SK-N-SH (cell line): ENCODE results near the gene SRSF3. TPM values are rescaled to one million over a fixed set of nuclear protein-coding genes. Genes with fewer than 3 reads are reported as not detected.

ENCODE experiments used
- CTCF ChIA-PET: fragments of 300-600, 350-600 bp; formaldehyde crosslinking; extraction: SDS; loops from one replicate; lab custom pipeline; 2021; lab: Yijun Ruan, JAX
- POLR2A ChIA-PET: fragments of 350-600 bp; sonication (Branson Sonifier 250); formaldehyde crosslinking; extraction: SDS; loops from one replicate; lab custom pipeline; 2020; ENCODE audit warnings: antibody characterized with exemption, inconsistent platforms; lab: Yijun Ruan, JAX
- DNase-seq: peaks from one replicate; pipeline ENCODE4 v3.0.0; 2012
- H2AFZ ChIP-seq: fragments of 200-600 bp; sonication (generic); 2 replicates; pipeline ENCODE4 v1.8.1; 2016; ENCODE audit warnings: antibody characterized with exemption, mild to moderate bottlenecking, low read depth
- H3F3A ChIP-seq: fragments of 200-600 bp; sonication (generic); replicated peaks from 2 replicates; pipeline ENCODE3; 2016; ENCODE audit warnings: antibody characterized with exemption, mild to moderate bottlenecking; ENCODE audit not compliant: insufficient read depth
- H3K27ac ChIP-seq, 2 experiments: fragments of 200-500 bp in 1 of 2; fragments of 200-600 bp in 1 of 2; sonication (Bioruptor generic) in 1 of 2; sonication (generic), shearing (Covaris generic) in 1 of 2; 2 replicates each; pipeline versions ENCODE4 v1.5.1 to v1.6.1; 2014 to 2016; ENCODE audit warnings: low read depth in 2 of 2, inconsistent platforms in 1 of 2, low read length in 1 of 2, mild to moderate bottlenecking in 1 of 2, mixed read lengths in 1 of 2
- H3K27me3 ChIP-seq: fragments of 200-600 bp; sonication (generic), shearing (Covaris generic); 2 replicates; pipeline ENCODE4 v1.6.1; 2016; ENCODE audit warnings: mixed run types; ENCODE audit not compliant: insufficient read depth
- H3K36me3 ChIP-seq, 2 experiments: fragments of 200-500 bp in 1 of 2; fragments of 200-600 bp in 1 of 2; sonication (Bioruptor generic) in 1 of 2; sonication (generic) in 1 of 2; replicated peaks in 1 of 2; 2 replicates each; pipeline versions ENCODE3 to v1.5.1; 2014 to 2016; ENCODE audit warnings: low read length in 1 of 2, mild to moderate bottlenecking in 1 of 2; ENCODE audit not compliant: insufficient read depth in 2 of 2, control insufficient read depth in 1 of 2
- H3K4me1 ChIP-seq, 2 experiments: fragments of 200-500 bp in 1 of 2; fragments of 200-600 bp in 1 of 2; sonication (Bioruptor generic) in 1 of 2; sonication (generic), shearing (Covaris generic) in 1 of 2; 2 replicates each; pipeline versions ENCODE4 v1.5.1 to v1.6.1; 2014 to 2016; ENCODE audit warnings: low read depth in 1 of 2, low read length in 1 of 2, mixed run types in 1 of 2; ENCODE audit not compliant: insufficient read depth in 2 of 2, control insufficient read depth in 1 of 2
- H3K4me2 ChIP-seq: fragments of 200-600 bp; sonication (generic), shearing (Covaris generic); 2 replicates; pipeline ENCODE4 v1.6.1; 2017; ENCODE audit warnings: mixed run types
- H3K4me3 ChIP-seq, 2 experiments: fragments of 200-500 bp in 1 of 2; fragments of 200-600 bp in 1 of 2; sonication (Bioruptor generic) in 1 of 2; sonication (generic), shearing (Covaris generic) in 1 of 2; 2 replicates each; pipeline versions ENCODE4 v1.5.1 to v1.8.1; 2014 to 2016; ENCODE audit warnings: low read depth in 2 of 2, inconsistent platforms in 1 of 2, low read length in 1 of 2, mild to moderate bottlenecking in 1 of 2, mixed read lengths in 1 of 2, moderate library complexity in 1 of 2
- H3K79me2 ChIP-seq: fragments of 200-600 bp; sonication (generic); 2 replicates; pipeline ENCODE4 v1.8.1; 2017; ENCODE audit warnings: mild to moderate bottlenecking; ENCODE audit not compliant: insufficient read depth
- H3K9ac ChIP-seq: fragments of 200-600 bp; sonication (generic); 2 replicates; pipeline ENCODE4 v1.6.1; 2017; ENCODE audit warnings: mixed run types
- H3K9me2 ChIP-seq: fragments of 200-600 bp; sonication (generic); 2 replicates; pipeline ENCODE4 v1.6.1; 2017; ENCODE audit warnings: mixed run types
- H3K9me3 ChIP-seq: fragments of 200-600 bp; sonication (generic); 2 replicates; pipeline ENCODE4 v1.6.1; 2017; ENCODE audit warnings: mixed run types, mild to moderate bottlenecking, moderate library complexity
- H4K20me1 ChIP-seq: fragments of 200-600 bp; sonication (generic); 2 replicates; pipeline ENCODE4 v1.6.1; 2017; ENCODE audit warnings: mild to moderate bottlenecking, mixed run types; ENCODE audit not compliant: insufficient read depth
- CTCF ChIP-seq: fragments of 200-600 bp; sonication (generic); IDR thresholded peaks from 2 replicates; pipeline ENCODE4 v1.6.1; 2017; ENCODE audit warnings: antibody characterized with exemption, mild to moderate bottlenecking, moderate library complexity
- ELF1 ChIP-seq: IDR thresholded peaks from 2 replicates; pipeline ENCODE4 v1.4.0; 2012
- EP300 ChIP-seq, 2 experiments: IDR thresholded peaks; 2 replicates each; pipeline versions ENCODE4 v1.4.0 to v1.6.1; 2012; ENCODE audit warnings: borderline replicate concordance in 1 of 2, low read depth in 1 of 2, low read length in 1 of 2
- EZH2phosphoT487 ChIP-seq: fragments of 200-600 bp; sonication (generic); IDR thresholded peaks from 2 replicates; pipeline ENCODE4 v1.6.1; 2017; ENCODE audit warnings: low read depth, mixed run types, mild to moderate bottlenecking, antibody characterized with exemption, moderate library complexity, borderline replicate concordance
- FOSL2 ChIP-seq: IDR thresholded peaks from 2 replicates; pipeline ENCODE4 v1.4.0; 2012; ENCODE audit warnings: low read depth, mild to moderate bottlenecking, moderate library complexity, borderline replicate concordance
- FOXM1 ChIP-seq: IDR thresholded peaks from 2 replicates; pipeline ENCODE4 v1.4.0; 2012; ENCODE audit warnings: low read depth, mild to moderate bottlenecking
- GABPA ChIP-seq: IDR thresholded peaks from 2 replicates; pipeline ENCODE4 v1.4.0; 2012; ENCODE audit warnings: low read depth, mild to moderate bottlenecking
- GATA2 ChIP-seq: sonication (generic); formaldehyde crosslinking; IDR thresholded peaks from 2 replicates; pipeline ENCODE4 v1.5.0; 2020; ENCODE audit warnings: mild to moderate bottlenecking, missing genetic modification reagents
- JUND ChIP-seq: IDR thresholded peaks from 2 replicates; pipeline ENCODE4 v1.4.0; 2012
- MXI1 ChIP-seq: IDR thresholded peaks from 2 replicates; pipeline ENCODE4 v1.6.1; 2012; ENCODE audit warnings: mild to moderate bottlenecking, low read depth, low read length, improper control_type of control experiment
- NFIC ChIP-seq: IDR thresholded peaks from 2 replicates; pipeline ENCODE4 v1.4.0; 2012; ENCODE audit warnings: borderline replicate concordance
- NRF1 ChIP-seq: IDR thresholded peaks from 2 replicates; pipeline ENCODE4 v1.6.1; 2012; ENCODE audit warnings: low read depth, mild to moderate bottlenecking, low read length
- RAD21 ChIP-seq: IDR thresholded peaks from 2 replicates; pipeline ENCODE4 v1.6.1; 2012; ENCODE audit warnings: mild to moderate bottlenecking, low read length
- RCOR1 ChIP-seq: fragments of 150-350 bp; IDR thresholded peaks from 2 replicates; pipeline ENCODE4 v1.6.1; 2017; ENCODE audit warnings: antibody characterized with exemption, low read length
- SIN3A ChIP-seq: IDR thresholded peaks from 2 replicates; pipeline ENCODE4 v1.6.1; 2012; ENCODE audit warnings: low read depth, mild to moderate bottlenecking, low read length, moderate library complexity, borderline replicate concordance
- SMC3 ChIP-seq: IDR thresholded peaks from 2 replicates; pipeline ENCODE4 v1.6.1; 2012; ENCODE audit warnings: low read depth, low read length, improper control_type of control experiment
- TAF1 ChIP-seq: IDR thresholded peaks from 2 replicates; pipeline ENCODE4 v1.6.1; 2012; ENCODE audit warnings: low read depth, mild to moderate bottlenecking, low read length, moderate library complexity, borderline replicate concordance
- TCF12 ChIP-seq: IDR thresholded peaks from 2 replicates; pipeline ENCODE4 v1.4.0; 2012
- WGBS: methylation state at CpG from one replicate; pipeline ENCODE4 v1.1.6; 2017; ENCODE audit warnings: low lambda C conversion rate; 5-methylcytosine and 5-hydroxymethylcytosine counted together
- polyA plus RNA-seq, 3 experiments: library from polyadenylated mRNA; depleted of rRNA; stranded (reverse); fragments of >200 nt; gene quantifications; 2 replicates each; pipeline ENCODE4 v1.2.3, GENCODE V29; 2012
- TF ChIP-seq, protein P1 (sequence below): IDR thresholded peaks from 2 replicates; pipeline ENCODE4; 2012
- TF ChIP-seq, protein P2 (sequence below): IDR thresholded peaks from 2 replicates; pipeline ENCODE4 v1.4.0; 2012; ENCODE audit warnings: low read depth
- TF ChIP-seq, protein P3 (sequence below): fragments of 150-350 bp; IDR thresholded peaks from 2 replicates; pipeline ENCODE4 v1.6.1; 2016; ENCODE audit warnings: mild to moderate bottlenecking, low read depth, low read length

SRSF3 gene
- polyA plus RNA-seq, 1 of the 3 experiments (the other 2 are of a cell fraction), result 351 TPM

DNA sequence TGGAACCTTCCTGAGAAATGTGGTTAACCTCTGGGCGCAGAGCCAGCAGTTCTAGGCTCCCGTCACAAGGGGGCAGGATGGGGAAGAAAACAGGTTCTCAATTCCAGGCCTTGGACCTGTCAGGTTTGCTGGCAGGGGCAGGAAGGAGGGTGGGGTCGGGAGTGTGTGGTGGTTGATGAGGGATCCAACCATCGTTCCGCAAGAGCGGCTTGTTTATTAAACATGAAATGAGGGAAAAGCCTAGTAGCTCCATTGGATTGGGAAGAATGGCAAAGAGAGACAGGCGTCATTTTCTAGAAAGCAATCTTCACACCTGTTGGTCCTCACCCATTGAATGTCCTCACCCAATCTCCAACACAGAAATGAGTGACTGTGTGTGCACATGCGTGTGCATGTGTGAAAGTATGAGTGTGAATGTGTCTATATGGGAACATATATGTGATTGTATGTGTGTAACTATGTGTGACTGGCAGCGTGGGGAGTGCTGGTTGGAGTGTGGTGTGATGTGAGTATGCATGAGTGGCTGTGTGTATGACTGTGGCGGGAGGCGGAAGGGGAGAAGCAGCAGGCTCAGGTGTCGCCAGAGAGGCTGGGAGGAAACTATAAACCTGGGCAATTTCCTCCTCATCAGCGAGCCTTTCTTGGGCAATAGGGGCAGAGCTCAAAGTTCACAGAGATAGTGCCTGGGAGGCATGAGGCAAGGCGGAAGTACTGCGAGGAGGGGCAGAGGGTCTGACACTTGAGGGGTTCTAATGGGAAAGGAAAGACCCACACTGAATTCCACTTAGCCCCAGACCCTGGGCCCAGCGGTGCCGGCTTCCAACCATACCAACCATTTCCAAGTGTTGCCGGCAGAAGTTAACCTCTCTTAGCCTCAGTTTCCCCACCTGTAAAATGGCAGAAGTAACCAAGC is 29.6 kb downstream of the SRSF3 start (continued):
- TF ChIP-seq RAD21 (peak; percentile 94), SMC3 (peak; percentile 98), SIN3A (0 out of 2 replicates have a peak, but pooled peaks have one; percentile 57), RCOR1 (0 out of 2 replicates have a peak, but pooled peaks have one; percentile 16), CTCF (peak; percentile 88), NRF1 (peak; percentile 30; the same call in 1 of the 2 replicates), ELF1 (no peak), GABPA (no peak)
- TF ChIP-seq, protein P1, sequence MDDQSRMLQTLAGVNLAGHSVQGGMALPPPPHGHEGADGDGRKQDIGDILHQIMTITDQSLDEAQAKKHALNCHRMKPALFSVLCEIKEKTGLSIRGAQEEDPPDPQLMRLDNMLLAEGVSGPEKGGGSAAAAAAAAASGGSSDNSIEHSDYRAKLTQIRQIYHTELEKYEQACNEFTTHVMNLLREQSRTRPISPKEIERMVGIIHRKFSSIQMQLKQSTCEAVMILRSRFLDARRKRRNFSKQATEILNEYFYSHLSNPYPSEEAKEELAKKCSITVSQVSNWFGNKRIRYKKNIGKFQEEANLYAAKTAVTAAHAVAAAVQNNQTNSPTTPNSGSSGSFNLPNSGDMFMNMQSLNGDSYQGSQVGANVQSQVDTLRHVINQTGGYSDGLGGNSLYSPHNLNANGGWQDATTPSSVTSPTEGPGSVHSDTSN, result no peak
- TF ChIP-seq, protein P2, sequence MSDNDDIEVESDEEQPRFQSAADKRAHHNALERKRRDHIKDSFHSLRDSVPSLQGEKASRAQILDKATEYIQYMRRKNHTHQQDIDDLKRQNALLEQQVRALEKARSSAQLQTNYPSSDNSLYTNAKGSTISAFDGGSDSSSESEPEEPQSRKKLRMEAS, result no peak

- Histone ChIP-seq H4K20me1 (no peaks in the 10 kb centered on the region), H3K4me3 (no peak overlapping the region), H3K4me2 (no peak overlapping the region), H3K4me1 (peaks cover 0 to 6% of the 10 kb centered on the region in 2 experiments; a peak in 1 of 4 replicates), H3K27ac (no peak overlapping the region), H3F3A (no peaks in the 10 kb centered on the region), H3K9me2 (no peaks in the 10 kb centered on the region), H3K9ac (no peak overlapping the region), H2AFZ (no peak overlapping the region), H3K27me3 (no peaks in the 10 kb centered on the region), H3K9me3 (no peaks in the 10 kb centered on the region), H3K36me3 (no peaks in the 10 kb centered on the region), H3K79me2 (no peaks in the 10 kb centered on the region)
- ChIA-PET CTCF (interaction anchor here (0.6 to 4.8 kb wide), 17 partner anchors 8 to 211 kb away, joined by 3 to 91 read pairs (median 5); partner anchors contain the start of gene CDKN1A), POLR2A (interaction anchor here (0.8 kb wide), 1 partner anchor 54 kb away, joined by 3 read pairs; the partner anchor contains the start of gene CDKN1A)
- TF ChIP-seq JUND, result no peak
- TF ChIP-seq EZH2phosphoT487, result no peak
- TF ChIP-seq NRF1, result no peak
- TF ChIP-seq EP300 (IDR thresholded peaks at IDR 0.05; ENCODE audit: borderline replicate concordance in 1 of 2, low read depth in 1 of 2, low read length in 1 of 2), result no peak
- TF ChIP-seq GABPA, result no peak
- no peak for TF ChIP-seq TAF1
- no peak for TF ChIP-seq CTCF
- TF ChIP-seq, protein P3, sequence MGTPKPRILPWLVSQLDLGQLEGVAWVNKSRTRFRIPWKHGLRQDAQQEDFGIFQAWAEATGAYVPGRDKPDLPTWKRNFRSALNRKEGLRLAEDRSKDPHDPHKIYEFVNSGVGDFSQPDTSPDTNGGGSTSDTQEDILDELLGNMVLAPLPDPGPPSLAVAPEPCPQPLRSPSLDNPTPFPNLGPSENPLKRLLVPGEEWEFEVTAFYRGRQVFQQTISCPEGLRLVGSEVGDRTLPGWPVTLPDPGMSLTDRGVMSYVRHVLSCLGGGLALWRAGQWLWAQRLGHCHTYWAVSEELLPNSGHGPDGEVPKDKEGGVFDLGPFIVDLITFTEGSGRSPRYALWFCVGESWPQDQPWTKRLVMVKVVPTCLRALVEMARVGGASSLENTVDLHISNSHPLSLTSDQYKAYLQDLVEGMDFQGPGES, result no peak
- no peak for TF ChIP-seq FOSL2
- no peak for TF ChIP-seq SIN3A
- TF ChIP-seq, protein P2, result no peak
- no peak for TF ChIP-seq MXI1
- no peak for TF ChIP-seq GATA2
- no peak for TF ChIP-seq FOXM1
- no peak for TF ChIP-seq NFIC
- no peak for TF ChIP-seq TCF12
- no peak for DNase-seq
- 88% methylated on average over 11 of the region's 11 CpGs for WGBS
These were observed 30.4 kb downstream of the SRSF3 start for GRCh38 chr6:36624461-36625157.
